HCT116 (cell line): Measurements from ENCODE around the gene ERCC4. TPM values are rescaled to one million over a fixed set of nuclear protein-coding genes. Genes with fewer than 3 reads are reported as not detected.

ENCODE experiments used
- ATAC-seq: fragments of 200-7000 bp; cut with Tn5 transposase; 2 replicates; pipeline ENCODE4 v1.9.1; 2020; ENCODE audit warnings: mild to moderate bottlenecking, moderate library complexity
- BruUV-seq: library from RNA; stranded (reverse); fragments of 400-500 nt; replicated peaks from 2 replicates; lab custom pipeline; 2021; lab: Mats Ljungman, UMichigan
- CTCF ChIA-PET: fragments of 300-600 bp; sonication (Branson Sonifier 250); formaldehyde crosslinking; loops from one replicate; lab custom pipeline; 2021; ENCODE audit warnings: antibody characterized with exemption; lab: Charles Lee
- POLR2A ChIA-PET: fragments of 300-600, 350-600 bp; sonication (Branson Sonifier 250); formaldehyde crosslinking; loops from one replicate; lab custom pipeline; 2021; ENCODE audit warnings: antibody characterized with exemption; lab: Charles Lee
- RAD21 ChIA-PET, 2 experiments: fragments of 300-600 bp; sonication (Branson Sonifier 250); formaldehyde crosslinking; loops; one replicate each; lab custom pipeline; 2023; ENCODE audit warnings: low total read pairs in 2 of 2; ENCODE audit not compliant: uncharacterized antibody in 2 of 2, unreplicated experiment in 2 of 2, low non-redundant PET in 1 of 2; lab: Charles Lee
- DNase-seq: peaks from one replicate; pipeline ENCODE4 v3.0.0-alpha.2; 2010; ENCODE audit warnings: low read depth, low spot score
- H2AFZ ChIP-seq: fragments of 200-600 bp; shearing (Covaris generic), sonication (generic); 2 replicates; pipeline ENCODE4 v1.6.1; 2017; ENCODE audit warnings: low read depth, mixed run types, mixed read lengths, antibody characterized with exemption, low read length; ENCODE audit not compliant: poor library complexity, severe bottlenecking
- H3K27ac ChIP-seq: 2 replicates; pipeline ENCODE4 v1.5.1; 2012; ENCODE audit warnings: low read depth, low read length
- H3K27me3 ChIP-seq: fragments of 200-600 bp; sonication (generic); 2 replicates; pipeline ENCODE4 v1.6.1; 2016; ENCODE audit warnings: mixed run types, low read length, mixed read lengths; ENCODE audit not compliant: insufficient read depth
- H3K36me3 ChIP-seq, 2 experiments: fragments of 200-500 bp in 1 of 2; fragments of 200-600 bp in 1 of 2; sonication (Bioruptor generic) in 1 of 2; sonication (generic) in 1 of 2; 2 replicates each; pipeline versions ENCODE4 v1.5.1 to v1.6.1; 2014 to 2016; ENCODE audit warnings: low read length in 2 of 2, inconsistent platforms in 1 of 2, mixed read lengths in 1 of 2, mixed run types in 1 of 2; ENCODE audit not compliant: insufficient read depth in 2 of 2, control insufficient read depth in 1 of 2
- H3K4me1 ChIP-seq, 2 experiments: fragments of 200-600 bp in 1 of 2; sonication (generic) in 1 of 2; 2 replicates each; pipeline versions ENCODE4 v1.5.1 to v1.6.1; 2012 to 2017; ENCODE audit warnings: low read length in 2 of 2, inconsistent platforms in 1 of 2, mild to moderate bottlenecking in 1 of 2, mixed read lengths in 1 of 2, mixed run types in 1 of 2, moderate library complexity in 1 of 2; ENCODE audit not compliant: insufficient read depth in 2 of 2, control insufficient read depth in 1 of 2
- H3K4me2 ChIP-seq: fragments of 200-600 bp; sonication (generic); 2 replicates; pipeline ENCODE4 v1.6.1; 2017; ENCODE audit warnings: mixed run types, low read length, mixed read lengths
- H3K4me3 ChIP-seq, 2 experiments: fragments of 200-600 bp in 1 of 2; sonication (generic) in 1 of 2; replicated peaks in 1 of 2; 2 replicates each; pipeline ENCODE4 v1.5.1; 2011 to 2016; ENCODE audit warnings: low read length in 2 of 2, control low read depth in 1 of 2, low read depth in 1 of 2, mild to moderate bottlenecking in 1 of 2, mixed read lengths in 1 of 2, mixed run types in 1 of 2
- H3K79me2 ChIP-seq: fragments of 200-600 bp; sonication (generic); 2 replicates; pipeline ENCODE4 v1.6.1; 2017; ENCODE audit warnings: mild to moderate bottlenecking, mixed run types, low read length, moderate library complexity, mixed read lengths; ENCODE audit not compliant: insufficient read depth
- H3K9ac ChIP-seq: fragments of 200-600 bp; sonication (generic); 2 replicates; pipeline ENCODE4 v1.6.1; 2016; ENCODE audit warnings: low read length, mixed read lengths
- H3K9me2 ChIP-seq: fragments of 200-600 bp; sonication (generic), shearing (Covaris generic); 2 replicates; pipeline ENCODE4 v1.6.1; 2017; ENCODE audit warnings: mixed run types, mild to moderate bottlenecking, moderate library complexity; ENCODE audit not compliant: insufficient read depth
- H3K9me3 ChIP-seq, 2 experiments: fragments of 200-500 bp in 1 of 2; fragments of 200-600 bp in 1 of 2; sonication (Bioruptor generic) in 1 of 2; sonication (generic) in 1 of 2; 2 replicates each; pipeline ENCODE4 v1.6.1; 2014 to 2017; ENCODE audit warnings: low read length in 2 of 2, mixed read lengths in 2 of 2, inconsistent platforms in 1 of 2, low read depth in 1 of 2, mild to moderate bottlenecking in 1 of 2, mixed run types in 1 of 2, moderate library complexity in 1 of 2; ENCODE audit not compliant: control insufficient read depth in 1 of 2, insufficient read depth in 1 of 2
- H4K20me1 ChIP-seq: fragments of 200-600 bp; sonication (generic), shearing (Covaris generic); 2 replicates; pipeline ENCODE4 v1.6.1; 2017; ENCODE audit warnings: mixed run types, mild to moderate bottlenecking, moderate library complexity; ENCODE audit not compliant: insufficient read depth
- CBX3 ChIP-seq: IDR thresholded peaks from 2 replicates; pipeline ENCODE4 v1.6.1; 2012; ENCODE audit warnings: low read depth
- CEBPB ChIP-seq: IDR thresholded peaks from 2 replicates; pipeline ENCODE4 v1.6.1; 2012; ENCODE audit warnings: low read depth
- EGR1 ChIP-seq: IDR thresholded peaks from 2 replicates; pipeline ENCODE4 v1.6.1; 2012; ENCODE audit warnings: low read depth
- ELF1 ChIP-seq: IDR thresholded peaks from 2 replicates; pipeline ENCODE4 v1.6.1; 2012; ENCODE audit warnings: low read depth, borderline replicate concordance
- EZH2 ChIP-seq: fragments of 200-600 bp; sonication (generic); IDR thresholded peaks from 2 replicates; pipeline ENCODE4 v1.6.1; 2017; ENCODE audit warnings: antibody characterized with exemption, mixed run types
- FOSL1 ChIP-seq: IDR thresholded peaks from 2 replicates; pipeline ENCODE4 v1.6.1; 2012; ENCODE audit warnings: low read depth
- JUND ChIP-seq: IDR thresholded peaks from 2 replicates; pipeline ENCODE4 v1.6.1; 2012
- MAX ChIP-seq: IDR thresholded peaks from 2 replicates; pipeline ENCODE4 v1.6.1; 2012
- POLR2A ChIP-seq: IDR thresholded peaks from 2 replicates; pipeline ENCODE4 v1.7.0; 2011; ENCODE audit warnings: borderline replicate concordance; ENCODE audit not compliant: insufficient read depth, insufficient read length; ENCODE audit errors: extremely low read depth
- POLR2AphosphoS5 ChIP-seq: IDR thresholded peaks from 2 replicates; pipeline ENCODE4 v1.6.1; 2011; ENCODE audit warnings: mild to moderate bottlenecking, low read depth, low read length, moderate library complexity
- RAD21 ChIP-seq: IDR thresholded peaks from 2 replicates; pipeline ENCODE4 v1.6.1; 2012; ENCODE audit warnings: low read depth, mild to moderate bottlenecking
- REST ChIP-seq: IDR thresholded peaks from 2 replicates; pipeline ENCODE4 v1.6.1; 2012; ENCODE audit warnings: low read depth
- SIN3A ChIP-seq: IDR thresholded peaks from 2 replicates; pipeline ENCODE4 v1.6.1; 2012; ENCODE audit warnings: low read depth
- SP1 ChIP-seq: IDR thresholded peaks from 2 replicates; pipeline ENCODE4 v1.6.1; 2012; ENCODE audit warnings: low read depth
- SRF ChIP-seq: IDR thresholded peaks from 2 replicates; pipeline ENCODE4 v1.6.1; 2012; ENCODE audit warnings: low read depth
- YY1 ChIP-seq: IDR thresholded peaks from 2 replicates; pipeline ENCODE4 v1.6.1; 2011; ENCODE audit warnings: low read length, low read depth, moderate library complexity, mild to moderate bottlenecking; ENCODE audit not compliant: insufficient replicate concordance; ENCODE audit errors: extremely low read depth
- ZFX ChIP-seq: fragments of 450-650 bp; IDR thresholded peaks from 2 replicates; pipeline ENCODE4 v1.6.1; 2017
- ZNF274 ChIP-seq: fragments of 200-500 bp; sonication (Bioruptor generic); IDR thresholded peaks from 2 replicates; pipeline ENCODE4 v1.6.1; 2014; ENCODE audit warnings: mild to moderate bottlenecking, low read depth, low read length, inconsistent platforms
- intact Hi-C: fragments of 100-400 bp; cut with micrococcal nuclease; formaldehyde crosslinking; loops from 2 replicates; pipeline ENCODE4 v1.10.0; 2022
- total RNA-seq: library from RNA; stranded (reverse); gene quantifications from one replicate; pipeline ENCODE4 v1.2.1, GENCODE V29; 2021; ENCODE audit not compliant: unreplicated experiment

The ERCC4 gene
- total RNA-seq, 1 experiment from 2014 or later: 10.4 TPM

- Histone ChIP-seq H3K9ac (no peak overlapping the region), H3K9me2 (no peaks in the 10 kb centered on the region), H3K79me2 (no peaks in the 10 kb centered on the region), H4K20me1 (no peaks in the 10 kb centered on the region), H3K9me3 (peaks cover 0 to 3% of the 10 kb centered on the region in 2 experiments; a peak in 1 of 4 replicates), H2AFZ (no peak overlapping the region), H3K4me1 (no peaks in the 10 kb centered on the region), H3K4me3 (no peak overlapping the region), H3K27me3 (no peaks in the 10 kb centered on the region), H3K4me2 (no peak overlapping the region), H3K36me3 (no peaks in the 10 kb centered on the region)
- BruUV-seq: no TSS peak
- ChIA-PET RAD21 (no interaction called here), CTCF (no interaction called here), POLR2A (no interaction called here)
- ATAC-seq: no peak
- intact Hi-C loops: no loop called here
- no peak for DNase-seq
- TF ChIP-seq JUND: no peak
- TF ChIP-seq EGR1: no peak
- TF ChIP-seq ELF1: no peak
- TF ChIP-seq ZFX: no peak
- TF ChIP-seq CBX3: no peak
- TF ChIP-seq YY1: no peak
- TF ChIP-seq ZNF274: no peak
- TF ChIP-seq SP1: no peak
- TF ChIP-seq, all 23 proteins: peak for 0
- no peak overlapping the region for H3K27ac ChIP-seq
These were observed 62.5 kb downstream of the ERCC4 start for GRCh38 chr16:13982451-13982850.

GRCh38 chr16:13983625-13984024 lies 63.7 kb downstream of the ERCC4 start:
- Histone ChIP-seq H3K4me2 (no peak overlapping the region), H3K9me2 (no peaks in the 10 kb centered on the region), H3K9ac (no peak overlapping the region), H3K9me3 (peaks cover 0 to 3% of the 10 kb centered on the region in 2 experiments; a peak in 1 of 4 replicates), H3K27ac (no peak overlapping the region), H3K36me3 (no peaks in the 10 kb centered on the region), H2AFZ (no peak overlapping the region), H4K20me1 (no peaks in the 10 kb centered on the region), H3K4me3 (no peak overlapping the region), H3K4me1 (no peaks in the 10 kb centered on the region), H3K79me2 (no peaks in the 10 kb centered on the region), H3K27me3 (no peaks in the 10 kb centered on the region)
- no peak for ATAC-seq
- no TSS peak for BruUV-seq
- POLR2A ChIA-PET: no interaction called here
- intact Hi-C loops: no loop called here
- RAD21 ChIA-PET: no interaction called here
- DNase-seq: no peak
- CTCF ChIA-PET: no interaction called here
- TF ChIP-seq REST: no peak
- TF ChIP-seq CEBPB: no peak
- no peak for TF ChIP-seq EZH2
- no peak for TF ChIP-seq SP1
- TF ChIP-seq ZFX: no peak
- TF ChIP-seq EGR1: no peak
- TF ChIP-seq POLR2A: no peak
- TF ChIP-seq ZNF274: no peak
- TF ChIP-seq POLR2AphosphoS5: no peak
- no peak for TF ChIP-seq SIN3A
- TF ChIP-seq FOSL1: no peak
- TF ChIP-seq YY1: no peak
- no peak for TF ChIP-seq RAD21
- TF ChIP-seq MAX: no peak
- no peak for TF ChIP-seq SRF
- TF ChIP-seq CBX3: no peak
